Testis (tissue), 3 donors: Measurements from ENCODE around the gene IGFBP5. TPM values are rescaled to one million over a fixed set of nuclear protein-coding genes. Genes with fewer than 3 reads are reported as not detected.

ENCODE experiments used
- DNase-seq: peaks from one replicate; pipeline ENCODE4 v3.0.0-alpha.2; 2019
- H3K27ac ChIP-seq, 2 donors: fragments of 200-600 bp; sonication (generic); one replicate each; pipeline ENCODE4 v1.5.1; 2019
- H3K27me3 ChIP-seq: fragments of 200-600 bp; sonication (generic); one replicate; pipeline ENCODE4 v1.5.1; 2019
- H3K36me3 ChIP-seq: fragments of 200-600 bp; sonication (generic); one replicate; pipeline ENCODE4 v1.5.1; 2017; ENCODE audit warnings: low read depth; ENCODE audit errors: missing control alignments
- H3K4me1 ChIP-seq: fragments of 200-600 bp; sonication (generic); one replicate; pipeline ENCODE4 v1.5.1; 2019
- H3K4me3 ChIP-seq, 2 donors: fragments of 200-600 bp; sonication (generic); one replicate each; pipeline ENCODE4 v1.5.1; 2017 to 2019
- H3K9me3 ChIP-seq: fragments of 200-600 bp; sonication (generic); one replicate; pipeline ENCODE4 v1.5.1; 2017
- CTCF ChIP-seq, 3 experiments: fragments of 450-650 bp in 2 of 3; fragments of 200-600 bp in 1 of 3; sonication (generic) in 1 of 3; IDR thresholded peaks; one replicate each; pipeline ENCODE4 v1.5.1; 2016 to 2019; ENCODE audit warnings: antibody characterized with exemption in 3 of 3, mild to moderate bottlenecking in 2 of 3, moderate library complexity in 1 of 3
- POLR2A ChIP-seq: fragments of 450-650 bp; IDR thresholded peaks from one replicate; pipeline ENCODE4 v1.6.1; 2017; ENCODE audit warnings: antibody characterized with exemption, mild to moderate bottlenecking, moderate library complexity
- WGBS, 2 donors: methylation state at CpG; one replicate each; pipeline ENCODE4 v1.1.5; 2018; 5-methylcytosine and 5-hydroxymethylcytosine counted together
- intact Hi-C: fragments of 100-400 bp; cut with DNase I; formaldehyde crosslinking; loops from one replicate; pipeline ENCODE4 v1.15.1; 2023; ENCODE audit warnings: low total_unique reads
- polyA plus RNA-seq: library from polyadenylated mRNA; stranded (reverse); fragments of 350-450 nt; fragmentation: Illumina TruSeq; extraction: RNeasy Lipid Tissue Mini Kit (QIAGEN cat#74804); gene quantifications from one replicate; pipeline ENCODE4 v1.2.3, GENCODE V29; 2014; ENCODE audit warnings: low read depth, low replicate concordance; ENCODE audit not compliant: insufficient read depth
- total RNA-seq, 2 donors: library from RNA; depleted of rRNA; stranded (reverse); fragments of >200 nt; gene quantifications; one replicate each; pipeline ENCODE4 v1.2.3, GENCODE V29; 2016

IGFBP5 gene
- total and polyA plus RNA-seq, 3 donors from 2014 or later, result 169 to 308 (median 228) TPM

GRCh38 chr2:216740557-216741222 is 45.3 kb upstream of the IGFBP5 start:
- 71 to 72% methylated on average over 6 of the region's 6 CpGs for WGBS, 2 donors
- no peak overlapping the region for H3K27ac ChIP-seq
- no peaks in the 10 kb centered on the region for H3K36me3 ChIP-seq
- no peak for DNase-seq
- no peak overlapping the region for H3K4me3 ChIP-seq
- H3K27me3 ChIP-seq, result no peaks in the 10 kb centered on the region
- H3K9me3 ChIP-seq, result no peaks in the 10 kb centered on the region
- H3K4me1 ChIP-seq, result no peaks in the 10 kb centered on the region
- intact Hi-C loops, result no loop called here
- TF ChIP-seq CTCF (IDR thresholded peaks at IDR 0.05) (no peak), POLR2A (no peak)

- H3K9me3 ChIP-seq, result no peaks in the 10 kb centered on the region
- 90 to 95% methylated on average over 3 of the region's 3 CpGs for WGBS, 2 donors
- no peaks in the 10 kb centered on the region for H3K4me1 ChIP-seq
- intact Hi-C loops, result no loop called here
- DNase-seq, result no peak
- TF ChIP-seq POLR2A (no peak), CTCF (IDR thresholded peaks at IDR 0.05) (no peak)
- H3K27ac ChIP-seq, result no peak overlapping the region
- H3K27me3 ChIP-seq, result no peaks in the 10 kb centered on the region
- no peak overlapping the region for H3K4me3 ChIP-seq
- no peaks in the 10 kb centered on the region for H3K36me3 ChIP-seq
Observed at GRCh38 chr2:216739035-216739434, 43.7 kb upstream of the IGFBP5 start.

GRCh38 chr2:216737676-216738075 is 42.3 kb upstream of the IGFBP5 start:
- intact Hi-C loops, result no loop called here
- no peak for DNase-seq
- H3K36me3 ChIP-seq, result no peaks in the 10 kb centered on the region
- no peaks in the 10 kb centered on the region for H3K4me1 ChIP-seq
- 80 to 85% methylated on average over 4 of the region's 4 CpGs for WGBS, 2 donors
- TF ChIP-seq CTCF (IDR thresholded peaks at IDR 0.05) (no peak), POLR2A (no peak)
- no peaks in the 10 kb centered on the region for H3K9me3 ChIP-seq
- no peaks in the 10 kb centered on the region for H3K27me3 ChIP-seq
- H3K27ac ChIP-seq, result no peak overlapping the region
- H3K4me3 ChIP-seq, result no peak overlapping the region

DNA sequence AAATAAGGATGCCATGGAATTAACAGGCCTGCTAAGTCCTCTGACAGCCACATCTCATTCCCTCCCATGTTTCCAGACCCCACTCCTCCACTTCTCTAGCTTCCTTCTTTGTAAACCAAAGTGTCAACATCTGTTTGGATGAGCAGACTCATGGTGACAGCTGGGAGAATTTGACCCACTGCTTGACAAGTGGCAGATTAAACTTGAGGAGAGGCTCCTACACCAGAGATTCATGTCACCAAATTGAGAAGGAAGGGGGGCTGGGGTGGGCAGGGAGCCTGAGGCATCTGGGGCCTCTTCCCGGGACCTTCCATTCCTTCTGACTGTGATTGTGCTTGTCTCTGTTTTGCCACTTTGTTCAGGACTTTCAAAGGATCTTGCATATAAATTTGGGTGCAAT is 41.0 kb upstream of the IGFBP5 start:
- H3K27me3 ChIP-seq, result no peaks in the 10 kb centered on the region
- no peaks in the 10 kb centered on the region for H3K4me1 ChIP-seq
- no peak overlapping the region for H3K27ac ChIP-seq
- H3K9me3 ChIP-seq, result no peaks in the 10 kb centered on the region
- DNase-seq, result no peak
- WGBS, 2 donors, result 0% methylated on average over 1 of the region's 1 CpG
- intact Hi-C loops, result no loop called here
- H3K36me3 ChIP-seq, result no peaks in the 10 kb centered on the region
- TF ChIP-seq POLR2A (no peak), CTCF (IDR thresholded peaks at IDR 0.05) (no peak)
- no peak overlapping the region for H3K4me3 ChIP-seq

GRCh38 chr2:216735668-216736067 is 40.3 kb upstream of the IGFBP5 start:
- no peak for DNase-seq
- Histone ChIP-seq H3K27ac (no peak overlapping the region), H3K27me3 (no peaks in the 10 kb centered on the region), H3K4me1 (no peaks in the 10 kb centered on the region), H3K36me3 (no peaks in the 10 kb centered on the region), H3K9me3 (no peaks in the 10 kb centered on the region), H3K4me3 (no peak overlapping the region)
- TF ChIP-seq POLR2A (no peak), CTCF (IDR thresholded peaks at IDR 0.05) (no peak)
- intact Hi-C loops, result no loop called here
